Upper lobe of right lung (tissue), 1 donor: ENCODE measurements around the gene CDH23. TPM values are rescaled to one million over a fixed set of nuclear protein-coding genes. Genes with fewer than 3 reads are reported as not detected.

Experiments used
- ATAC-seq: fragments of 200-7000 bp; cut with Tn5 transposase; one replicate; pipeline ENCODE4 v1.9.1; 2020; ENCODE audit warnings: mild to moderate bottlenecking, moderate library complexity
- DNase-seq: peaks from one replicate; pipeline ENCODE4 v3.0.0-alpha.2; 2020
- H3K27ac ChIP-seq: fragments of 200-600 bp; one replicate; pipeline ENCODE4 v1.8.0; 2022
- H3K27me3 ChIP-seq: fragments of 200-600 bp; one replicate; pipeline ENCODE4 v1.8.0; 2022; ENCODE audit warnings: mild to moderate bottlenecking
- H3K36me3 ChIP-seq: fragments of 200-600 bp; one replicate; pipeline ENCODE4 v1.8.0; 2022
- H3K4me1 ChIP-seq: fragments of 200-600 bp; one replicate; pipeline ENCODE4 v1.8.0; 2022
- H3K4me3 ChIP-seq: fragments of 200-600 bp; one replicate; pipeline ENCODE4 v1.8.0; 2022; ENCODE audit warnings: mild to moderate bottlenecking
- H3K9me3 ChIP-seq: fragments of 200-600 bp; one replicate; pipeline ENCODE4 v1.8.0; 2022
- intact Hi-C: fragments of 100-400 bp; cut with DNase I; formaldehyde crosslinking; loops from one replicate; pipeline ENCODE4 v1.11.0; 2022
- total RNA-seq: library from RNA; stranded (reverse); fragmentation: NEBNext Ultra II Directional; extraction: Animal tissue kit (Norgen Biotek cat#: 25700); gene quantifications from one replicate; pipeline ENCODE4 v1.2.1, GENCODE V29; 2021
- TF ChIP-seq, protein P1 (sequence below): fragments of 200-600 bp; IDR thresholded peaks from one replicate; pipeline ENCODE4 v1.8.0; 2022; ENCODE audit warnings: antibody characterized with exemption
- donor health status: DM: no; HTN: yes; CAD: no; lungs with severe emphysema.

CDH23 gene
- total RNA-seq, 1 donor from 2014 or later, result 10.9 TPM

DNA sequence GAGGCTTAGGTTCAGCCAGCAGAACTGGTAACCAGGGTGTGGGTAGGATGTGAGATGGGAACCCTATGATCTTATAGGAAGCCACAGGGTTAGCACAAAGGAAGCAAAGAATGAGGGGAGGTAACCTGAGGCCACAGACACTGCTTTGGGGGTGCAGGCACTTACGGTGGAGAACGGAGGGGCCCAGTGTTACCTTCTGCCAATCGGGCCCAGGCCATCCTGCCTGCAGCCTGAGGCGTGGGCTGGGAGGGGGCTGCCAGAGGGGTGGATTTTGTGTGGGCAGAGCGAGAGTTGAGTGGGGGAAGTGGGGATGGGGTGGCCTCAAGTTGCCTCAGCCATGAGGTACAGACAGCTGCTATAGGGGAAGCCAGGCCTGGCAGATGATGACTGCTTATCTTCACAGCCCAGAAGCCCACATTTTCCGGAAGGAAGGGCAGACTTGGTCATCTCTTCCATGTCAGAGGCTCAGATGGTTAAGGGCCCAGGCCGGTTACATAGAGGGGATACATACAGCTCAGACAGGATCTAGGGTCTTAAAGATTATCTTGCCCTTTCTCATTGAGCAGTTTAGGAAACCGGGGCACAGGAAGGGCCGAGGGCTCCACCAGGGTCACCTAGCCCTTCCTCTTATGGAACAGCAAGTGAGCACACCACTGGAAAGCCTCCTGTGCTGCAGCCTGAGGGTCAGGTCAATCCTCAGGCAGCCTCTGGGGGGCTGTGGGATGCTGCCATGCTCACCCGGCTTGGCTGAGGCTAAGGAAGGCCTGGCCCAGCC is 401.0 kb downstream of the CDH23 start:
- Histone ChIP-seq H3K4me3 (no peak overlapping the region), H3K36me3 (no peaks in the 10 kb centered on the region), H3K9me3 (no peaks in the 10 kb centered on the region), H3K4me1 (no peaks in the 10 kb centered on the region), H3K27ac (no peak overlapping the region), H3K27me3 (no peaks in the 10 kb centered on the region)
- no peak for DNase-seq
- peak; percentile 25 for ATAC-seq
- intact Hi-C loops, result no loop called here
- TF ChIP-seq, protein P1, sequence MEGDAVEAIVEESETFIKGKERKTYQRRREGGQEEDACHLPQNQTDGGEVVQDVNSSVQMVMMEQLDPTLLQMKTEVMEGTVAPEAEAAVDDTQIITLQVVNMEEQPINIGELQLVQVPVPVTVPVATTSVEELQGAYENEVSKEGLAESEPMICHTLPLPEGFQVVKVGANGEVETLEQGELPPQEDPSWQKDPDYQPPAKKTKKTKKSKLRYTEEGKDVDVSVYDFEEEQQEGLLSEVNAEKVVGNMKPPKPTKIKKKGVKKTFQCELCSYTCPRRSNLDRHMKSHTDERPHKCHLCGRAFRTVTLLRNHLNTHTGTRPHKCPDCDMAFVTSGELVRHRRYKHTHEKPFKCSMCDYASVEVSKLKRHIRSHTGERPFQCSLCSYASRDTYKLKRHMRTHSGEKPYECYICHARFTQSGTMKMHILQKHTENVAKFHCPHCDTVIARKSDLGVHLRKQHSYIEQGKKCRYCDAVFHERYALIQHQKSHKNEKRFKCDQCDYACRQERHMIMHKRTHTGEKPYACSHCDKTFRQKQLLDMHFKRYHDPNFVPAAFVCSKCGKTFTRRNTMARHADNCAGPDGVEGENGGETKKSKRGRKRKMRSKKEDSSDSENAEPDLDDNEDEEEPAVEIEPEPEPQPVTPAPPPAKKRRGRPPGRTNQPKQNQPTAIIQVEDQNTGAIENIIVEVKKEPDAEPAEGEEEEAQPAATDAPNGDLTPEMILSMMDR, result no peak

- no peak for DNase-seq
- no peak overlapping the region for H3K4me3 ChIP-seq
- H3K9me3 ChIP-seq, result no peaks in the 10 kb centered on the region
- intact Hi-C loops, result no loop called here
- no peaks in the 10 kb centered on the region for H3K27me3 ChIP-seq
- ATAC-seq, result no peak
- no peak overlapping the region for H3K27ac ChIP-seq
- TF ChIP-seq, protein P1, result no peak
- no peaks in the 10 kb centered on the region for H3K4me1 ChIP-seq
- H3K36me3 ChIP-seq, result no peaks in the 10 kb centered on the region
Measured at GRCh38 chr10:71798308-71798624, 401.5 kb downstream of the CDH23 start.

- H3K4me3 ChIP-seq, result no peak overlapping the region
- H3K27ac ChIP-seq, result no peak overlapping the region
- H3K9me3 ChIP-seq, result no peaks in the 10 kb centered on the region
- no peaks in the 10 kb centered on the region for H3K36me3 ChIP-seq
- H3K27me3 ChIP-seq, result no peaks in the 10 kb centered on the region
- ATAC-seq, result no peak
- no peaks in the 10 kb centered on the region for H3K4me1 ChIP-seq
- TF ChIP-seq, protein P1, result no peak
- no peak for DNase-seq
- intact Hi-C loops, result no loop called here
Measured at GRCh38 chr10:71799112-71799511, 402.4 kb downstream of the CDH23 start.

- no peak overlapping the region for H3K27ac ChIP-seq
- ATAC-seq (no peak), DNase-seq (no peak)
- no peaks in the 10 kb centered on the region for H3K4me1 ChIP-seq
- intact Hi-C loops, result no loop called here
- TF ChIP-seq, protein P1, result no peak
- no peaks in the 10 kb centered on the region for H3K27me3 ChIP-seq
- H3K4me3 ChIP-seq, result no peak overlapping the region
- no peaks in the 10 kb centered on the region for H3K36me3 ChIP-seq
- H3K9me3 ChIP-seq, result no peaks in the 10 kb centered on the region
Measured at GRCh38 chr10:71799608-71800453, 403.1 kb downstream of the CDH23 start.

DNA sequence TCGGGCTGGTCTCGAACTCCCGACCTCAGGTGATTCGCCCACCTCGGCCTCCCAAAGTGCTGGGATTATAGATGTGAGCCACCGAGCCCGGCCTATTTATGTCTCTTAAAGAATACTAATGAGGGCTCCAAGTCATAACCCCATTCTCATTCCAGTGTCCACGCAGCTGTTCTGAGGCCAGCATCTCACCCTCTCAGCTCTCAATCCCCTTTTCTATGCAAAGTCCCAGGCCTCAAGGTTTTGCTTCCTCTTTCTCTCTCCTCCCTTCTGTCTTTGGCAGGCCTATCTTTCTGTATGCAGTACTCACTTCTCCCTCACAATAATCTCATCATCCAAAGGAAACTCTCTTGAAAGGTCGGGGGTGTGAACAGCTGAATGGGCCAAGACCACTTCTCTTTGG is 404.6 kb downstream of the CDH23 start:
- ATAC-seq, result no peak
- Histone ChIP-seq H3K9me3 (no peaks in the 10 kb centered on the region), H3K4me3 (no peak overlapping the region), H3K27ac (no peak overlapping the region), H3K36me3 (no peaks in the 10 kb centered on the region), H3K27me3 (no peaks in the 10 kb centered on the region), H3K4me1 (no peaks in the 10 kb centered on the region)
- intact Hi-C loops, result no loop called here
- TF ChIP-seq, protein P1, result no peak
- DNase-seq, result no peak
